ENCODE data around the gene RILPL2. TPM values are rescaled to one million over a fixed set of nuclear protein-coding genes. Genes with fewer than 3 reads are reported as not detected.
"Not testable (repeated sequence)": the region's sequence is repeated elsewhere in the genome, so short reads cannot be mapped to it uniquely, and the experiment has no call there.

RILPL2 gene
- total RNA-seq, 1 experiment from 2014 or later = 5.3 TPM

DNA sequence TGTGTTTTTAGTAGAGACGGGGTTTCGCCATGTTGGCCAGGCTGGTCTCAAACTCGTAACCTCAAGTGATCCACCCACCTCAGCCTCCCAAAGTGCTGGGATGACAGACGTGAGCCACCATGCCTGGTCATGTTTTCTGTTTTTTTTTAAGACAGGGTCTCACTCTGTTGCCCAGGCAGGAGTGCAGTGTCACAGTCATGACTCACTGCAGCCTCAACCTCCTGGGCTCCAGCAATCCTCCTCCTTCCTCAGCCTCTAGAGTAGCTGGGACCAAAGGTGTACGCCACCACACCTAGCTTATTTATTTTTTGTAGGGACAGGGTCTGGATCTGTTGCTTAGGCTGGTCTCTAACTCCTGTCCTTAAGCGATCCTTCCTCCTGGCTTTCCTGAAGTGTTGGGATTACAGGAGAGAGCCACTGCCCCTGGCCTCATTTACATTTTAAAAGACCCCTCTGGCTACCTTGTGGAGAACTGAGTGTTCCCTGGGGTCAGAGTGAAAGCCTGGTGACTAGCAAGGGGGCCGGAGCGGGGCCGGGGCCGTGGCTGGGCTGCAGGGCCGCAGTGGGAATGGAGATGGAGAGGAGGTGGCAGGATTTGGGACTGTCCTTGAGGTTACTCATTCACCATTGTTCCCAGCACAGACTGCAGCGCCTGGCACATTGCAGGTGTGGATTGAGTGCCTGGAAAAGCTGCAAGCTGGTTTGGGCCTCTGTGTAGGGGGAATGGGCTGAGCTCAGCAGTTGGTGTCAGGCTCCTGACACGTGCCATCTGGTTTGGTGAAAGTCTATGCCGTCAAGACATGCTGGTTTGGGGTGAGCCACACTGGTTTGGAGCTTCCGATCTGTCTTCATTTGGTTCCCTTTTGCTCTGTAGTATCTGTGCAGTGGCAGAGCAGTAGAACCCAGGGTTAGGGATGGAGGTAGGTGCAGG is 34.5 kb downstream of the RILPL2 start:
- no peak for DNase-seq (ENCODE audit: low read depth)

DNA sequence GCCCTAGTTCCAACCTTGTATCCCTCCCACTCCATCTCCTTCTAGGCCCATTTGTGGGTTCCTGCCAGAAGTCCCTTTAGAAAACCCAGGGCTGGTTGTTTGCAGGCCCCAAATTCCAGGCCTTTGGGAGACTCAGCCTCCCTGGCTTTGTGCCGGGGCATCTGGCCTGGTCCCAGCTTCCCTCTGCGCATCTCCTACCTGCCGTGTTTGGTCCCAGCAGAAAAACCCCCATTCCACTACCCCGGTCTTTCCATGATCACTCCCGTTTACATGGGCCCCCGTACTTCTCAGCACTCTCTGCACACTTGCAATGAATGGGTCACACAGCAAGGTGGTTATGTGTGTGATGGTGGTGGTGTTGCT is 37.2 kb downstream of the RILPL2 start:
- DNase-seq (ENCODE audit: low read depth) = no peak

DNA sequence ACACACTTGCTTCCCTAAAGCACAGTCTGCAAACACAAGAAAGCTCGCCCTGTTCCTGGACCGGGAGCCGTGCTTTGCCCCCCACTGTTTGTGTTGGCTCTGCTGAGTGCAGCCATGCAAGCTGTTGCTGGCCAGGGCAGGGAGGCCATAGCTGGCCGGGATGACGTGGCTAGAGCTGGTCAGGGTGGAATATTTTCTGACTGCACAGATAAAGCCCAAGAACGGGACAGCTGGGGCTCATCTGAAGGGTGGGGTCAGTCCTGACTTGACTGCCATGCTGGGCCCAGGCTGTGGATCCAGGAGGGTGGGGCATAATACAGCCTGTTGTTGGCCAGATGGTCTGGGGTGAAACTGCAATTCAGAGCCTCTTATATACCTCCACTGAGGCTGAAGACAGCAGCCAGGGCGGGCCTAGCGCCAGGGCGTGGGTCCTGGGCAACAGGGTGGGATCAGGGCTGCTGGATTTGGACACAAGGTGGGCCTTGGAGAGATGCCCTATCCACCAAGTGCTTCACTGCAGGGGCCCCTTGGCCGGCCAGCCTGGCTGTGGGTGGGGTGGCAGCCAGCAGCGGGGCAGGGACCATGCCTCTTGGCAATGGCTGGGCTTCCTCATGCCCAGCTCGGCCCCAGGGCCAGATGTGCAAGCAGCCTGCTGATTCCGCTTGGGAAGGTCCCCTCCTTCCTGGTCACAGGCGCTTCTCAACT is 37.8 kb downstream of the RILPL2 start:
- no peak for DNase-seq (ENCODE audit: low read depth)

DNA sequence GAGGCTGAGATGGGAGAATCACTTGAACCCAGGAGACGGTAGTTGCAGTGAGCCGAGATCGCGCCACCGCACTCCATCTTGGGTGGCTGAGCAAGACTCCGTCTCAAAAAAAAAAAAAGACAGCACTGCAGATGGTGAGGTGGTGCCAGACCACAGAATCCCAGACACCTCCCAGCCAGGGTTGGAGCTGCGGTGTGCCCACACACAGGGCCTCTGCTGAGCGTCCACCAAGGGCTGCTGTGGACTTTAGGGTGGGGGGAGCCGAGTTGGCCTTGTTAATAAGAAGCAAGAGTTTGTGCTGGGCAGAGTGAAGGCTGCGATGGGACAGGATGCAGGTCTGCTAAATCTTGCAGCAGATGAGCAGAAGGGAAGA is 38.3 kb downstream of the RILPL2 start:
- no peak for DNase-seq (ENCODE audit: low read depth)

DNA sequence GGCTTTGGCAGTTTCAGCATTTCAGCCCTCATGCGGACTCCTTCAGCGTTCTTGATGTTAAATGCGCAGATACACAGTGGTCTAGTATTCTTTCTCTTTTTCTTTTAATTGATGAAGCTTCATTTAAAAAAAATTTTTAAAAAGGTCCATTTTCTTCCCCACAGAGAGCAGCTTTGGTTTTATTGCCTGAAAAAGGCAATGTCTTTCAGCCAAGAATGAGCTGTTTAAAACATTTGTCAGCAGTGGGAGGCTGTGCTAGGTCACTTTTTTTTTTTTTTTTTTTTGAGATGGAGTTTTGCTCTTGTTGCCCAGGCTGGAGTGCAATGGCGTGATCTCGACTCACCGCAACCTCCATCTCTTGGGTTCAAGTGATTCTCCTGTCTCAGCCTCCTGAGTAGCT is 39.1 kb downstream of the RILPL2 start:
- no peak for DNase-seq (ENCODE audit: low read depth)

DNA sequence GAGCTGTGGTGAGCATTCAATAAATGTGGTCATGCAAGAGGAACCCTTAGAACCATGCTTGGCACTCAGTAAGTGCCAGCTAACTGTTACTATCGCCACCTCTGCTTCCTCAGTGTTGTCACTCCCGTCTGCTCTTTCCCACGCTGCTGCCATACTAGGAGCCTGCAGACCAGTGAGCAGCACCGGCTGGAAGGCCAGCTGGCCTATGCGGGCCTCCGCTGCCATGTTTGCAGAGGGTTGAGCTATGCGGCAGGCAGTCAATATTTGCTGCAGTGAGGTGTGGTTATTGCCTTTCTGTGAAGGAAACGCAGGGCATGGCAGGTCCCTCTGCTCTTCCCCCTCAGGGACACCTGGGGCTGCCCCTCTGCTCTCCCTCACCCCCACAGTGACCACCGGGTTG is 39.5 kb downstream of the RILPL2 start:
- DNase-seq (ENCODE audit: low read depth) = no peak

DNA sequence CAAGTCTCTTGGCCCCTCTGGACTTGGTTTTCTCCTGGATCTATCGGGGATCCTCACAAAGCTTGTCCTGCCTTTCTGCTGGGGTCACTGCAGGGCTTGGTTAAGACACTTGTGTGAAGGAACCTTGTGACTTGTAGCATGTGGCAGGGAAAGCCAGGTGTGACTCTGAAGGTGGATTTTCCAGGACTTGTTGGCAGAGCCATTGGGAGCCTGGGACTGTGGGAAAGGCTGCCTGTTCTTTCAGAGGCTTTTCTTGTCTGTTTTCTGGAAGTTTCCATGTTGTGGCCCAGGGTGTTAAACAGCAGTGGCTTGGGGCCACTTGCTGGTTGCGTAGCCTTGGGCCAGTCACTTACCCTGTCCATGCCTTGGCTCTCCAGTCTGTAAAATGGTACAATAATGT is 39.9 kb downstream of the RILPL2 start:
- DNase-seq (ENCODE audit: low read depth) = no peak

DNA sequence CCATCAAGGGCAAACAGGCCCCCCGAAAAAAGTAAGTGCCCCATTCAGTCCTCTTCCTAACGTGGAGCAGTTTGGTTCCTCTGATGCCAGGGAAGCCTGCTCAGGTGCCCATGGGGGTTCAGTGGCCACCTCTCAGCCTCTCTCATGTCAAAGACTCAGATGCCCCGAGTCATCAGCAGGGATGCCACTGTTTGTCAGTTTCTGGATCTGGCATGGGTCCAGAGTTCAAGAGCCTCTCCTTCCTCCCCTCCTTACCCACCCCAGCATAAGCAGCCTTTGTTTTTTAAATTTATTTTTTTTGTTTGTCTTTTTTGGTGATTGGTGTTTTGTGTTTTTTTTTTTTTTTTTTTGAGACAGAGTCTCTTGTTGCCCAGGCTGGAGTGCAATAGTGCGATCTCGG is 41.2 kb downstream of the RILPL2 start:
- no peak for DNase-seq (ENCODE audit: low read depth)

DNA sequence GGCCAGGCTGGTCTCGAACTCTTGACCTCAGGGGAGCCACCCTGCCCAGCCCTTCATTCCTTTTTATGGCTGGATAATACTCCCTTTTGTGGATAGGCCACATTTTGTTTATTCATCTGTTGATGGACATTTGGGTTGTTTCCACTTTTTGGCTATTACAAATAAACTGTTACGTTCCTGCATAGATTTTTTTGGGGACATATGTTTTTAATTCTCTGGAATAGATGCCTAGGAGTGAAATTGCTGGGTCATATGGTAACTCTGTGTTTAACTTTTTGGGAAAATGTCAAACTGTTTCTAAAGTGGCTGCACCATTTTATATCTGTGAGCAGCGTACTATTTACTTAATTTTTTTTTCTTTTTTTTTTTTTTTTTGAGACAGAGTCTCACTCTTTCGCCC is 42.7 kb downstream of the RILPL2 start:
- DNase-seq (ENCODE audit: low read depth) = no peak

DNA sequence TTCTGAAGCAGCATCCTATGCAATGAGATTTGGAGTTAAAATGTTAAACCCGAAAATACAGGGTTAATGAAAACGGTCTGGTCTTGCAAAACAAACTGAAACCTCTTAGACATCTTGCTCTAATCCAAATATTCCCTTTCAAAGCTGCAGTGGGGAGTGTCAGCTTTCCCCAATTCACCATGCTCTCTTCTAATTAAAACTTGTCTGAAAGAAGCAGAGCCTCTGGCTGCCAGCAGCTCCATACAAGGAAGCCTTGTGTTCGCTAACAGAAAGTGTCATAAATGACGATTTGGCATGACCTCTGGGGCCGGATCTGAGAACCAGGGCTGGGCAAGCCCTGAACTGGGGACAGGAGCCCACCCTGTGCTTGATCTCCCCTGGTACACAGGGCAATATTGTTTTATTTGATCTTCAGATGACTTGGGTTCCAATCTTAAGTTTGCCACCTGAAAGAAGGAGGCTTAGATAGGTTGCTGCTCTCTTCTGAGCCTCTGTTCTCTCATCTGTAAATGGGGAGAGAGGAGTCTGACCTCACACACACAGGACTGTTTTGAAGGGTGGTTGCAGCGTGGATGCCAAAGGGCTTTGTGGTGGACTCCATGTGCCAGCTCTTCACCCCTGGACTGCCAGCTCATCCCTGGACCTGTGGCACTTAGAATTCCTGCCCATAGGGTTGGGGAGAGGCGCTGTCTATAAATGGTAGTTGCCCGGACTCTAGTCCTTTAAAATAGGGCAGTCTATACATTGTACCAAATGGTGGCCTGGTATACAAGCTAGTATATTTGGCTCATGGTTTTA is 44.7 kb downstream of the RILPL2 start:
- no peak for DNase-seq (ENCODE audit: low read depth)

DNA sequence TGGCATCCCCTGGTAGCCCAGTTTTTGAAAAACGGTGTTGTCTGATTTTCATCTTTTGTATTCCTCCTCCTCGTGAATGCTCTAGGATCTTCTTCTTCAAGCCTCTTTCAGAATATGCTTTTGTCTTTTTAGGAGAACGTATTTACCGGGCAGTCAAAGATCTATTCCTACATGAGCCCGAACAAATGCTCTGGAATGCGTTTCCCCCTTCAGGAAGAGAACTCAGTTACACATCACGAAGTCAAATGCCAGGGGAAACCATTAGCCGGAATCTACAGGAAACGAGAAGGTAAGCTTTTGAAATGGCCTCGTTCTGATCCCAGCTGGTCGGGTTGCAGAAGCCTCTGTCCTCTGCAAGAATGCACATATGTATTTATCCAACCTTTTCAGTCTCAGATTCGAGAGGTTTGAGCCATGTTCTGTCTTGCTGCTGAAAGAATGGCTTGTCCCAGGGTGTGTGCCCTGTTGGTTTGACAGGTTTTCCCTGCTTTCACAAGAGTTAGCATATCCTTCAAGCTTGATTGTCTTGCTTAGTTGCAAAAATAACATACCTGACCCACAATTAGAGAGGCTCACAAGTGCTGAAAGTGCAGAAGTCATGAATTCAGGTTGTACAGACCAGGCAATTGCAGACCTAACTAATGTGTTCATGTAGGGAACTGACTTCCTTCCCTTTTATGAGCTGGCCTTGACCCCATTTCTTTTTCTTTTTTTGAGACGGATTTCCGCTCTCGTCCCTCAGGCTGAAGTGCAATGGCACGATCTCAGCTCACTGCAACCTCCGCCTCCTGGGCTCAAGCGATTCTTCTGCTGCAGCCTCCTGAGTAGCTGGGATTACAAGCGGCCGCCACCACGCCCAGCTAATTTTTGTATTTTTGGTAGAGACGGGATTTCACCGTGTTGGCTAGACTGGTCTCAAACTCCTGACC is 45.7 kb downstream of the RILPL2 start:
- no peak for DNase-seq (ENCODE audit: low read depth)

DNA sequence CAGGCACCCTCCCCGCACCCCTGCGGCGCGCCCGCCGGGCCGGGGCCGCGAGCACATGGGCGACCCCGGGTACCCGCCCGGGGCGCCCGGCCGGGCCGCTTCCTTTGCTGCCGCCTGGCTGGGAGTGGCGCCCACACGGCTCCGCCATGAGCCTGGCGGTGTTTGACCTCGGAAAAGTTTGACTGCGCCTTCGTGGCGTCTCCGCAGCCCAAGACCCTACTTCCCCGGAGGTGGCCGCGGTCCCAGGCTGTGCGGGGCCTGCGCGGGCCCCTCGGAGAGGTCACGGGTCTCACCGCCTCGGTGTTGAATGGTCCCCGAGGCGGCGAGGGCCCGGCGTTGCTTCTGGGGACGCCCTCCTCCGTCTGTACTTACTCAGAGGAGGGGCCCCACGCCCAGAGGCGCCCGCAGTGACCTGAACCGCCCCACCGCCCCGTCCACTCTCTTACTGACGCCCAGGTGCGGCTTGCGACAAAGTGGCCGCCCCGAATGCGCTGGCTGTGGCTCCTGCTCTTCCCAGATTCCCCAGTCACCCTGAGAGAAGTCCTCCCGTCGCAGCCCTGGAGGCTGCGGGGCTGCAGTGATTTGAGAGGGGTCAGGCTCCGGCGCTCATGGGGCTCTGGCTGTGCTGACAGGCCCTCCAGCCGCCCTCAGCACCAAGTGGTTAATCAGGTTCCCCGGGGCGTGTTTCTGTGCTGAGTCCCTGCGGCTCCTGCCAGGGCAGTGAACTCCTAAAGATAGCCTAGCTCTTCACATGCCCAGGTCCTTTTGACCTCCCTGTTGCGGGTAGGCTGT is 46.7 kb downstream of the RILPL2 start:
- no peak for DNase-seq (ENCODE audit: low read depth)

DNA sequence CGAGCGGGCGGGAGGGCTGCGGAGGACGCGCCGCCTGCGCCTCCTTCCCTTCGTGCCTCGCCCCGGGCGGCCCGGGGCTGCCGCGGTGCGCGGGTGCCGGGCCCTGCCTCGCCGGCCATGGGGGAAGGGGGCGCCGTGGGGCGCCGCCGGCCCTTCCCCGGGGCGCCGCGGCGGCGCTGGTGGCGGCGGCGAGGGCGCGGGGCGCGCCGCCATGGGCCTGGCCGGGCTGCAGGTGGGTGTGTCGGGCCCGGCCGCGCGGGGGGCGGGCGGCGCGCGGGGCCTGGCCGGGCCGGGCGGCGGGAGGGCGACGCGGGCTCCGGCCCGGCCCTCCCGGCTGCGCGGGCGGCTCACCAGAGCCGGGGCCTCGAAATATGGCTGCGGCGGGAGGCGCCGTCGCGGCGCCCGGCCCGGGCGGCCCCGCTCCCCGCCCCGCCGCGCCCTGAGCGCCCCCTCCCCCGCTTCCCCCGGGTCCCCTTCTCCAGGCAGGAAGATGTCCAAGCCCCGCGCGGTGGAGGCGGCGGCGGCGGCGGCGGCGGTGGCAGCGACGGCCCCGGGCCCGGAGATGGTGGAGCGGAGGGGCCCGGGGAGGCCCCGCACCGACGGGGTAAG is 47.4 kb downstream of the RILPL2 start:
- DNase-seq (ENCODE audit: low read depth) = no peak

DNA sequence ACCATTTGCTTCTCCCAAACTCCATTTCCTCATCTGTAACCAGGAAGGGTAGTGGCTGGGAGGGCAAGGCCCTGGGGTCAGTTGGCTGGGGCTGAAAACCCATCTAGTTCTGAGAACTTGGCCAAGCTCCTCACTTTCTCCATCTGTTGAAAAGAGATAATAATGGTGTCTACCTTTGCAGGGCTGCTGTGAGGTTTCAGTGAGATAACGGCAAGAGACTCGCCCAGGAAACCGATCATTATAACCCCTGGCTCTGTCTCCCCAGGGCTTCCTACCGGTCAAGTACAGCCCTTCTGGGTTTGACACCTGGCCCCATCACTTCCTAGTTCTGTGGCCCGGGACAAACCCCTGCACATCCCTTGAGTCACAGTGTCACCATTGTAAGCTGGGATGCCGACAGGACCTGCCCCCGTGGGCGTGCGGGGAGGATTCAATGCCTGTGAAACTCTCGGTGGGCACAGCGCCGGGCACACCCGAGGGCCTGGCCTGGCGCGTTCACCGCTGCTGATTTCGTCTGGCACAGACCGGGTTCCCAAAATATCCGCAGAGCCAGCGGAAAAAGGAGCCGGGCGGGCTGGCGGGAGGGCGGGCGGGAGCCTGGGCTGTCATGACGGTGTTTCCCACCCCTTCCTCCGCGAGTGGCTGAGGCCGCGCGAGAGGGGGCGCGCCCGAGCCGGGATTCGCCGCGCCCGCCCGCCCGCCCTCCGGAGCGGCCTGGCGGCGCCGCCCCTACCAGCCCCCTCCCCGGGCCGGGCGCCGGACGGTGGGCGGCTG is 48.1 kb downstream of the RILPL2 start:
- DNase-seq (ENCODE audit: low read depth) = peak; percentile 65

DNA sequence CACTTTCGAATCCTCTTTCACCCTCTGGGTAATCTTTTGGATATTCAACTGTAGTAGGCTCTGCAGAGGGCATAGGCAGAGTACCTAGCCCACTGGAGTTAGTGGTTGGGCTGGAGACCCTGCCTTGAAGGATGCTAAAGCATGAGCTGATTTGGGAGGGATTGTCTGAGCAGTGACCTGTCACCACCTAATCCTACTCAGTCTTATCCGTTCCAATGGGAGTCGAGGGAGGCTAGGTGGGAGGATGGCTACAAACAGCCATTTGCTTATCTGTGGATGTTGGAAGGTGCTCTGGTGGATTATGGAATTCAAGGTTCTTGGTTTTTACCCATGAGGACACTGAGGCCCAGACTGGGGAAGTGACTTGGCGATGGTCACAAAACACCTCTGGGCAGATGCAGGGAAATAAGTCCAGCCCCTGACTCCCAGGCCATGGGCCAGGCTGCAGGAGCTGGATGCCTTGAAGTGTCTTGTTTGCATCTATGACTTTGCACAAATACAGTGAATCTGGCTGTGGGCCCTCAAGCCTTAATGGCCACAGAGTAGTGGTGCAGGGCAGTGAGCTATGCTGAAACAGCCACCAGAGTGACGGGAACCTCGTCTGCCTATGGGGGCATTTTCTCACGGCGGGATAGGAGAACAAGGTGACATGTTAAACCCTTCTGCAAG is 48.8 kb downstream of the RILPL2 start:
- no peak for DNase-seq (ENCODE audit: low read depth)

DNA sequence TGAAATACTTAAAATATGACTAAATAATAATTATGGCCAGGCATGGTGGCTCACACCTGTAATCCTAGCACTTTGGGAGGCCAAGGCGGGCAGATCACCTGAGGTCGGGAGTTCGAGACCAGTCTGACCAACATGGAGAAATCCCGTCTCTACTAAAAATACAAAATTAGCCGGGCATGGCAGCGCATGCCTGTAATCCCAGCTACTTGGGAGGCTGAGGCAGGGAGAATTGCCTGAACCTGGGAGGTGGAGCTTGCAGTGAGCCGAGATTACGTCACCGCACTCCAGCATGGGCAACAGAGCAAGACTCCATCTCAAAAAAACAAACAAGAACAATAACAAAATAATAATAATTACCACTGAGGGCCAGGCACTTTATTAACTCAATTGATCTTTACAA is 50.9 kb downstream of the RILPL2 start:
- not testable (repeated sequence) for DNase-seq (ENCODE audit: low read depth)

DNA sequence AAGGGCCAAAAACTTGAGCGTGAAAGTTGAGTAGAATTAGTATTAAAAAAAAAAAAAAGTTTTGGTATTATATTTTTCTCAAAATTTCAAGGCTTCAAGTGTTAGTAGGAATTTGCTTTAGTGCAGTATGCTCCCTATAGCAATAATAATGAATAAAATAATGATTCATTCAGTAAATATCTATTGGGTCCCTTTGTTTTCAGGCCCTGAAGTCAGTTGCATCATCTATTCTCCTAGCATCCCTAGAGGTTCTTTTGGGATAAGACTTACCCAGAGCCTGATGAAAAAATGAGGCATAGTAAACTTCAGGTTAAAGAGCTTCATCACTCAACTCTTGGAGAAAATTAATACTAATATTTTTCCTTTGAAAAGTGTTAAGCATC is 51.5 kb downstream of the RILPL2 start:
- DNase-seq (ENCODE audit: low read depth) = peak; percentile 55

DNA sequence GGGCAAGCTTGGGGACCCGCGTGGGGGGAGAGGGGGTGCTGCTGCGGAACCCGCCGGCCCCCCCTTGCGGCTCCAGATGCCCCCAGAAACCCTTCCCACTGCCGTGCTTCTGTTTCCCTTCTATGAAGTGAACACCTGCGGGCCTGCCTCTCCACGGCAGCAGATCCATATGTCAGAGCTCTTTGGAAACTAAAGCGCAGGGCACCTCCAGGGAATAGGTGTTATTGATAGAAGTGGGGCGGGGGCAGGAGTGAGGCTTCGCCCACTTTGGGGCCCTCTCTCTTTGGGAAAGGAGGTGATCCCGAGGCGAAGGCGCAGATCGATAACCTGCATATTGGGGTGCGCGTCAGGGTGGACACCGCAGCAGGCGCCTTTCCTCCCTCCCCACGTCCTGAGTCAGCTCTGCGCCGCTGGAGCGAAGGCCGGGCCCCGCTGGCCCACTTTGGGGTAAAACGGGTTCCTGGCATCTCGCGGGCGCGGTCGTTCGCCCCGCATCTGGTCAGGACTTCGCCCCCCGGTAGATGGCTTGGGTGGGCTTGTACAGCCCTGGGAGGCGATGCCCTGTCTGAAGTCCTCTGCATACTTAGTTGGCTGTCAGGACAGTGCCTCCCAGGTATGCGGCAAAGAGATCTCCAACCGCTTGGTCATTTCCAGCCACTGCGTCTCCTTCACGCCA is 52.0 kb downstream of the RILPL2 start:
- DNase-seq (ENCODE audit: low read depth) = peak; percentile 33

Data from M059J (cell line).